HK-2 (cell line): ENCODE measurements around the gene SLC5A1.

Experiments used
- DNase-seq: peaks from one replicate; pipeline ENCODE4 v3.0.0-alpha.2; 2018; ENCODE audit not compliant: unreplicated experiment

SLC5A1 gene

DNA sequence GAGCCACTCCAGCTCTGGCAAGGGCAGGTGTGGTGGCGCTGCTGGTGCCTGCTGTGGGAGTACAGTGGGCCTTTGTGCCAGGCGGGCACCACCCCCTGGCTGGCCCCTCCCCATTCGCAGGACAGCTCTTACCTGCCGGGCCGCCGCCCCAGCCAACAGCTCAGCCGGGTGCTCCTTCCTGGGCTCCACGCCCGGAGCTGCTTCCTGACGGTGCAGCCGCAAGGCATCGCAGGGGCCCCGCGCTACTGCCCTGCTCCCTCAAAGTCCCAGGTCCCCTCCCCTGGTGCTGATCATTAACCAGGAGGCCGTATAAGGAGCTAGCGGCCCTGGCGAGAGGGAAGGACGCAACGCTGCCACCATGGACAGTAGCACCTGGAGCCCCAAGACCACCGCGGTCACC, at the start of gene SLC5A1:
Gene SLC5A1 (plus strand): TSS at position 338 of the 400 bp plus-strand sequence. CDS start 21 bp downstream, at position 359.
- no peak for DNase-seq

DNA sequence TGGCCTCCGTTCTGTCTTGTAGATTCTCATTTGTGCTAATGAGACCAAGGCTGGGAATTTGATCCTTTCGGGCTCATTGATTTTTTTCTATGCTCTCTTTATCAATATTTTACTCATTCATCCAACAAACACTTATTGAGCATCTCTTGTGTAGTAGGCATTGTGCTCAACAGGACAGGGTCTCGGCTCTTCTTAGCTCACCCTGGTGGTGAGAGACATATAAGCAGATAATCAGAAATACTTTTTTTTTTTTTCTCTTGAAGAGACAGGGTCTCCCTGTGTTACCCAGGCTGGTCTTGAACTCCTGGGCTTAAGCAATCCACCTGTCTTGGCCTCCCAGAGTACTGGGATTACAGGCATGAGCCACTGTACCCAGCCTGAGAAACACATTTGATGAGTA, 48.0 kb upstream of the SLC5A1 start:
- DNase-seq = no peak

DNA sequence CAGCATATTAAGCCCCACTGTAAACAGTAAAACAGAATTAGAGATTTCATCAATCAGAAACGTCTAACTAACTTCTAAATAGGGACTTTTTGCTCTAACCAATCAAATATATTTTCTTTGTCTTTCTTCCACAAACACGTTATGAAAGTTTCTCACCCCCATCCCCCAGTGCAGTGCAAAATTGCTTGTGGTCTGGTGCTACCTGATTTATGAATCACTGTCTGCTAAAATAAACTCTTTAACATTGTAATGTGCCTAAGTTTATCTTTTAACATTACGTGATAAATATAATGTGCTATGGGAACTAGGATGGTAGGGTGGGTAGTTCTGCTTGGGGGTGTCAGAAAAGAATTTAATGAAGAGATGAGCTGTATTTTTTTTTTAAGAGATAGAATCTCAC, 47.3 kb upstream of the SLC5A1 start:
- no peak for DNase-seq

DNA sequence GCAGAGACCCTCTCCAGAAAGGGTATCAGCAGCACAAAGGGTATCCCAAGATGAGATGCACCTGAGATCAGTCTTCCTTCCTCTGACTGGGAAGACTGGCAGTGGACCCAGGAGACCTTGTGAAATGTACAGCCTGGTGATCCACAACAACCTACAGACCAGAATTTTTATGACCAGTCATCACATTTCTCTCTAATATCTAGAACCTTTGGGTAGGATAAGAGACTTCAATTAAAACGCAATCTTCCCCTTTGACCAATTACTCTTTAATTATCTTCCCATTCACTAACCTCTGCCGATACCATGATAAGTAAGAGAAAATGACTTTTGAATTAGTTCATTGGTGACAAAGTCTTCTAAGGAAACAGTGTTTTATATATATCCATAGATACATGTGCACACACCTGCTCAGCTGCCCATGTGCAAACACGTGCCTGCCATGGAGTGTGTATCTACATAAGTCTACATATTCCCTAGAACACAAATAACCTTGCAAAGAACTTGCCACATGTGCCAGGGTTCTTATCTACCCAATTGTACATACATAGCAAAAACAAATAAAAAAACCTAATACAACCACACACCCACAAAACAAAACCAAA, 44.2 kb upstream of the SLC5A1 start:
- no peak for DNase-seq

DNA sequence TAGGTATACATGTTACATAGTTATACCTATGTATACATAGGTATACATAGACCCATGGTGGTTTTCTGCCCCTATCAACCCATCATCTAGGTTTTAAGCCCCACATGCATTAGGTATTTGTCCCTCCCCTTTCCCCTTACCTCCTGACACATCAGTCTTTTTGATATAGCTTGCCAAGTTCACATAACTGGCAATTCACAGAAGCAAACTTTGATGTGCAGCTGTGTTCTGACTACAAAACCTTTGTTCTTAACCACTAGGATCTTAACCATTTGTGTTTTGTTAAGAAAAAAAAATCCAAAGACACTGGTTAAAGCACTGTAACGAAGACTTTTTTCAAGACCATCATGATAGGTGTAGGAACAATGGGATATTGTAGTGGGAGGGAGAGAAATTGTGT, 42.9 kb upstream of the SLC5A1 start:
- no peak for DNase-seq

DNA sequence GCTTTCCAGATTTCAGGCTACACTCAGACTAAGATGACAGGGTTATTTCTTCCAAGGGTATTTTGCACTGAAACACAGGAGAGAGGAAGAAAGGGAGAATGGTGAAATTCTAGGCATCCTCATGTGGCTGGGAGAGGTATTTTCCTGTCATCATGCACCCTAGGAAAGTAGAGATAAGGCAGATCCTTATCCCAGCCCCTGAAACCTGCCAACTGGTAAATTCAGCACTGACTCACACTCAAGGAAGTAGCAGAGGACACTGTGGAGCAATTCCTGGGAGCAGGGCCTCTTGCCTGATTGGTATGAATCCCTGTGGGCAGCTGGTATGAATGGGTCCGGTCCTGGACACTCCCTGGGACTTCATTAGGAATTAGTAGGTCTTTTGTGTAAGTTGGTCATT, 37.6 kb upstream of the SLC5A1 start:
- no peak for DNase-seq

DNA sequence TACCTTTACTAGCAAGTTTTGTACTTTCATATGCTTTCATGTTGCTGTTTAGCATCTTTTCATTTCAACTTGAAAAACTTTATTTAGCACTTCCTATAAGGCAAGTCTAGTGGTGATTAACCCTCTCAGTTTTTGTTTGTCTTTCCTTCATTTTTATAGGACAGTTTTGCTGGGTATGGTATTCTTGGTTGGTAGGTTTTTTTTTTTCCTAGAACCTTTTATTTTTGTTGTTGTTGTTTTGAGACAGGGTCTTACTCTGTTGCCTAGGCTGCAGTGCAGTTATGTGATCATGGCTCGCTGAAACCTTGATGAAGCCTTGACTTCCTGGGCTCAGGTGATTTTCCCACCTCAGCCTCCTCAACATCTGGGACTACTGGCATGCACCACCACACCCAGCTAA, 29.9 kb upstream of the SLC5A1 start:
- DNase-seq = no peak

DNA sequence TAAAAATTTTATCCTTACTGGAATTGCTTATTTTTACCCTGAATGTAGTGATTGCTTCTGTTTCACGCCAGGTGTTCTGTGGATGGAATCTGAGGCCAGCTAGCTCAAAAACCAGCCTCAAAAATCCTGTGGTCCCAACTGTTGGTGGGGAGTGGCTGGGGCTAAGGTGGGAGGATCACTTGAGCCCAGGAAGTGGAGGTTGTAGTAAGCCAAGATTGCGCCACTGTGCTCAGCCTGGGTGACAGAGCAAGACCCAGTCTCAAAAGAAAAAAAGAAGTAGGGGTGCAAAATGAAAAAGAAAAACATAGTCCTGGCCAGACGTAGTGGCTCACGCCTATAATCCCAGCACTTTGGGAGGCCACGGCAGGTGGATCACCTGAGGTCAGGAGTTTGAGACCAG, 27.0 kb upstream of the SLC5A1 start:
- DNase-seq = no peak

DNA sequence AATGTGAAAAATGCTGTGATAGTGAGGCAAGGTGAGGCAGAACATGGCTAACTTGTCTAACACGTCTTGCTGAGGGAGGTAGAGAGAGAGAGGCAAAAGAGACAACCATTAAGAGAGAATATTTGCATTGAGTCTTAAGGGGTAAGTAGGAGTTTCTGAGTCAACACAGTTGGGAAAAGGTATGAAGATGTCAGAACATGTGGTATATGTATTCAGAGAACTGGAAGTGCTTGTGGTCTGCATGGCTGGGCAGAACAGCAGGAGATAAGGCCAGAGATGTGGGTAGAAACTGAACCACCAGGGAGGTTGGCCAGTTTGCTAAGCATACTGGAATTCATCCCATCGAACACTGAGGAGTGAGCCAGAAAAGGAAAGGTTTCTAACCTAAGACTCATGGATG, 25.0 kb upstream of the SLC5A1 start:
- no peak for DNase-seq

DNA sequence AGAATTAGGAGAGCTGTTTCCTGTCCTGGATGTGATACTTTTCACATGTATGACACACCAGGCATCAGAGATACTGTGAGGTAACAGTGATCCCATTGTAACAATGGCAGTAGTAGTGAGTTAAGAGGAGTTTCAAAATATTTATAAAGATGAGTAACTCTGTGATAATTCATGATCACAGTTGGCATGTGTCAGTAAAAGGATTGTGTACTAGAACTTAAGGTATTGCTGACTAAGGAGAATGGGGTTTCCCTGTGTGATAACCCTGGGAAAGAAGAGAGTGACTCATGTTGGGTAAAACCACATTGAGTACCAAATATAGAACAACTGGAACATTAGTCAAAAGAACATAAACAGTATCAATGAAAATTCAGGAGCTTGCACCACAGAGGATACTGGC, 22.9 kb upstream of the SLC5A1 start:
- DNase-seq = no peak

DNA sequence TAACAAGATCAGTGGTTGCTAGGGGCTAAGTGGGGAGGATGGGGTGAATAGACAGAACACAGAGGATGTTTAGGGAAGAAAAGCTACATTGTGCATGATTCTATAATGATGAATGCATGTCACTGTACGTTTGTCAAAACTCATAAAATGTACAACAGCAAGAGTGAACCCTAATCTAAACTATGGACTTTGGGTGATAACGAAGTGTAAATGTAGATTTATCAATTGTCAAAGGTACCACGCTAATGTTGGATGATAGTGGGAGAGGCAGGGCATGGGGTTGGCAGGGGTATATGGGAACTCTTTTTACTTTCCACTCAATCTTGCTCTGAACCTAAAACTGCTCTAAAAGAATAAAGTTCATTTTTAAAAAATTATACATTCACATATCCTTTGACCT, 21.3 kb upstream of the SLC5A1 start:
- DNase-seq = no peak

DNA sequence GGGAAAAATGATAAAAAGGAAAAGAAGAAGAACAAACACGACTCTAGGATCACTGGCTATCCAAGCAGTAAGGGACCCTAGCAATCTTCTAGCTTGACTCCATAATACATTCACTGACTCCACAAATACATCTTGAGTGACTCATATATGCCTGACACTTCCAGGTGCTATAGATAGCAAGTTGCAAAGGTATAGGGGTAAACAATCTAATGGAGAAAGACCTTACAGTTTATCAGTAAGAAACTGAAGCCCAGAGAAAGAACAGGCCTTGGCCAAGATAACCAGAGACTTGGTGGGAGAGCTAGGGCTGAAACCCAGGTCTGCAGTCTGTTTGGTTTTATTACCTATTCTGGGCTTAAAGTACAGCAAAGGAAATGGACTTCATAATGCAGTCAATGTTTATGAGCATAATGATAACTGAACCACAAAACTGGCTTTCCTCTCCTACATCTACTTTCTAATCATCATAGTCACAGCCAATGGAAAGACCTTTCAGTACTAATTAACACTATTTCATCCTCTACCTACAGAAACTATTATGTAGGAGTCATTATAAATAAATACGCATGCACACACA, 19.7 kb upstream of the SLC5A1 start:
- DNase-seq = no peak

DNA sequence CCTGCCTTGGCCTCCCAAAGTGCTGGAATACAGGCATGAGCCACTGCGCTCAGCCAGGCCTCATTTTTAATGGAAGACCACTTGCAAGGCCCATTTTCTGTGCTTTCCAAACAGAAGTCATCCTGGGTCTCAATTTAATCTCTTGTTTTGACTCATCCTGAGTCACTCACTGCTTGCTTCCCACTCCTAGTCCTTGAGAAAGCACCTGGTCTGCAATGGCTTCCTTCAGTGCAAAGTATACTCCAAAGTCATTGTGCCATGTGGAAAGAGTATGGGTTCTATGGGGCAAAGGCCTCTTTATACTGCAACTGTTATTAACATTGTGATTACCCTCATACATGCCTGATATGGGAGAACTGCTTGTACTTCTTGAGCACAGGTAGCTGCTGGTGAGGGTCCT, 18.3 kb upstream of the SLC5A1 start:
- DNase-seq = no peak

DNA sequence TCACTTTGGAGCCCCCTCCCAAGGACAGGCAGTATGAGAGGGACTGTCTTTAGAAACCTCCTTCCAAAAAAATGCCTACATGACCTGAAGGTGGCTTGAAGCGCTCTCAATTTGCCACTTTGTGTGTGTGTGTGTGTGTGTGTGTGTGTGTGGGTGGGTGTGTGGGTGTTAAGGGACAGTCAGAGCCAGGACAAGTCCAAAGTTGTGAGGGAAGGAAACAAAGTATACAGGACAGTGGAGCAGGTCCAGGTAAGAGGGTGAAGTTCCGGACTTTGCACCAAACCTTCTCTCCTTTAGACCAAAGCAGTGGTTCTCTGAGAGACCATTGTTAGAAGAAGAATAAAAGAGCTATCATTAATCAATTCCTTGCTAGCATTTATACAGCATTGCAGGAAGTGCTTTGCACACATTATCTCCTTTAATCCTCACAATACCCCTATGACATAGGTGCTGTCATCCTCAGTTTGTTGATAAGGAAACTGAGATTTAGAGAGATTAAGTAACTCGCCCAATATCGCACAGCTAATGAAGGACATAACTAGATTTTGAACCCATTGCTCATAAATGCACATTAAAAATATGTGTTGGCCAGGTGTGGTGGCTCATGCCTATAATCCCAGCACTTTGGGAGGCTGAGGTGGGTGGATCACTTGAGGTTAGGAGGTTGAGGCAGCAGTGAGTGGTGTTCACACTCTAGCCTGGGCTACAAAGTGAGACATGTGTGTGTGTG, 12.4 kb upstream of the SLC5A1 start:
- DNase-seq = no peak

DNA sequence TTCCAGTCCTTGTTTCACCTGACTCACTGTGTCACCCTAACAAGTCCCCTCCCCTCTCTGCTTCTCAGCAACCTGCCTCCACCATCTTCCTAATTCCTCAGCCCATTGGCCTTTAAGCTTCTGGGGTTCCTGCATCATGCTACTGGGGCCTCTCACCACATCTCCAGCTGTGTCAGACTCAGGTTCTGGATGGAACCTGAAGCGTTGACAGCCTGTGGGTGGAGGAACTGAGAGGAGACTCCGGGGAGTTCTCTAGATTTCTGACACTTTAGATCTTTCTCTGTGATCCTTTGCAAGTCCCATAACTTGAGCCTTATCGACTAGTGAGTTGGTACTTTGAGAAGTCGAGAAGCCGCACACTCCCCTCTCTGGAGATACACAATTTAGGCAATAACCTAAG, 11.6 kb upstream of the SLC5A1 start:
- DNase-seq = no peak

DNA sequence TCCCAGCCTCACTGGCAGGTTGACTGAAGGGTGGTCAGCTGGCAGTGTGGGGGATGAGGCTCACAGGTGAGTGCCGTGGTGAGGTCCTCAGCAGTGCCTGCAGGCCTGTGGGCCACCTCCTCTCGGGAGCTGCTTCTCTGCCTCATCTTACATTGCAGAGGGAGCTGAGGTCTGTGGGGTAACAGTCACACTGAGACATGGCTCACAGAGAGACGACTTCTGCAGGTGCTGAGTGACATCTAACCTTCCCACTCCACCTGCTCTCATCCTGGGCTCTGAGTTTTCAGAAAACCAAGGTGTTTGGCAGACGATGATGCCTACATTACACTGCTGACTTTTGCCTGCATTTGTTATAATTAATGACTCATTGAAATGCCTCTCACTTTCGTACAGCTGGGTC, 8.8 kb upstream of the SLC5A1 start:
- DNase-seq = no peak

DNA sequence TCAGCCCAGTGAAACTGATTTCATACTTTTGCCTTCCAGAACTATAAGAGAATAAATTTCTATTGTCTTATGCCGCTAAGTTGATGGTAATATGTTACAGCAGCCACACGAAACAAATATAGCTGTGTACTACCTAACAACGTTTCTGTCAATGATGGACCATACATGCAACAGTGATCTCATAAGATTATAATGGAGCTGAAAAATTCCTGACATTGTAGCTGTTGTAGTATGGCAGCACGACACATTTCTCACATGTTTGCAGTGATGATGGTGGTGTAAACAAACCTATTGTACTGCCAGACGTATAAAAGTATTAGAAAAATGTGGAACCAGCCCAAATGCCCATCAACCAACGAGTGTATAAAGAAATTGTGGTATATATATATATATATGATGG, 5.8 kb upstream of the SLC5A1 start:
- no peak for DNase-seq

DNA sequence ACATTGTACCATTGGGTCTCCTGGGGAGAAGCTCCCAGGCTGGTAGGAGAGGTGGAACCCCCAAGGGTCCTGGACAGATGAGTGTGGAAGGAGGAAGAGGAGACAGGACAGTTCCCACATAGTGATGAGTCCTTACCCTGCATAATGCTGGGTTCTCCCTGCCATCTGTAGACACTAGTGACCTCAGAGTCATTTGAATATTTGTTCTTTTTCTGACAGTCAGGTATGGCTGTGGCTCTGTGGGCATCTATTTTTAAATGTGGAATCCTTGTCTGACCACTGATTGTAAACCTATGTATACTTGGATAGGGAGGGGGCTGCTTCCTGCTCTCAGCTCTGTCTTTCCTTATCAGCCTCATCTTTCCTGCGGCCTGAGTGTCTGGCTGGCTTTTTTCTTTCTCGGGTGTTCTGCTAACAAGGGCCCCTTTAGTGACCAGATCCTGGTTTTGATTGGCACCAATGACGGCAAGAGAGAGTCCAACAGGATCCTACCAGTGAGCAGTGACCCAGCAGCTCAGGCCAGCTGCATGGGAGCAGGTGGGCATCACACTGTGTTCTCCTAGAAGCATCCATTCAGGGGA, 2.6 kb upstream of the SLC5A1 start:
- no peak for DNase-seq

DNA sequence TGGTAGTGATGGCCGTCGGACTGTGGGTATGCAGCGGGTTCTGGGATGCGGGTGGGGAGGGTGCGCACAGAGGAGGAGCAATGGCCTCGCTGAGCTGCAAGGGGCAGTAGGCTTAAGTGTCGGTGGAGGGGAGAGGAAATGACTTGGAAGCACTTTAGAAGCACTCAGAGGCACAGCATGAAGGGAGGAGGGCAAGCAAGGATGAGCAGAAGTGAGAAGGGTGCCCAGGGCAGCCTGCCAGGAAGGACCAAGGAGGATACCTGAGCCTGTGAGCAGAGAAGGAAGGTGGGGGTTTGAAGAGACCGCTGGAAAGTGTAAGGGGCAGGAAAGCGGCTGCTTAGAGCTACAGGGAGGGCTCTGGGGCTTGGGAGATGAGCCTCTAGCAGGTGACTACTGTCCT, 330 bp downstream of the SLC5A1 start:
- DNase-seq = no peak

DNA sequence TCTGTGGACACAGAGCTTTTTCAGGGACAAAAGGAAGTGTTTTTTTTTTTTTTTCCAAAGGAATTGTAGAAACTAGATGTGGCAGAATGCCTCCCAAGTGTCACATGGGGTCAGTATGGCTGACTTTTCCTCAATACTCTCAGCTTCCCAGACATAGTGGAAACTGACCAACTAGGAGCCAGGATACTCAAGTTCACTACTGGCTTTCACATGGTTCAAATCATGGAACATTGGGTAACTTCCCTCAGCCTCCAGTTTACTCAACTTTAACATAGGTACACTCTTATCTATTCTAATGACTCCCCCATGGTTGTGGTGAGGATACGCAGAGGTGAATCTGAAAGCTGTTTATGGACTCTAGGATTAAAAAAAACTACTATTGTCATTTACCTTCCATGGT, 1.4 kb downstream of the SLC5A1 start:
- DNase-seq = no peak

DNA sequence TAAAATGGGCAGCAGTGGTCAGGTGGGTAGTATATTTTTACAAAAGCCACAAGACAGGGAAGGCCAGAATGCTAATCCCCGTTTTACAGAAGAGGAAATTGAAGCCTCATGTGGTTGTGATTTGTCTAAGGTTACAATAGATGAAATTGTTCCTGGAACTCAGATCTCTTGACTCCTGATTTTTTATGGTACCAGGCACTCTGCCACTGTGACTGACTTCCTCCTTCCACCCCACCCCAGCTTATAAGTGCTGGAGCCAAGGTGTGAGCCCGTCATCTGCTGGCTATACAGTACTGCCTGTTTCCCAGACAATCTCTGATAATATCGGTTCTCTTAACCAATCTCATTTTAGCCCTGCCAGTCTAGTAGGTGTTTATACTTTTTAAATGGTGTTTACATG, 1.9 kb downstream of the SLC5A1 start:
- no peak for DNase-seq

DNA sequence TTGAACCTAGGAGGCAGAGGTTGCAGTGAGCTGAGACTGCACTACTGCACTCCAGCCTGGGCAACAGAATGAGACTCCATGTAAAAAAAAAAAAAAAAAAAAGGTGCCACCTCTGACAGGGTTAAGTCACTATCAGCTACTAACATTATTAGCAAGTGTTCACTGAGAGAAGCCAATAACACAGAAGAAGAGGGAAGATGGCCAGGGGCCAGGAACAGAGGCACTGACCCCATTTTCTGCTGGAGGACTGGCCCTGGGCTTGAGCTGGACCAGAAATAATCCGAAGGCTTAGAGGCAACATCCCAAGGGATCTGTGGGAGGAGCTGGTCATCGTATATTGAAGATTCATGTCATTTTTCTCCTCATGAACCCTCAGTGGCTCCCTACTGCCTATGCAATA, 5.0 kb downstream of the SLC5A1 start:
- no peak for DNase-seq
